PC-9 (cell line): ENCODE measurements around the gene CLVS2. TPM values are rescaled to one million over a fixed set of nuclear protein-coding genes. Genes with fewer than 3 reads are reported as not detected.

ENCODE experiments used
- BruUV-seq: library from RNA; stranded (reverse); fragments of 400-500 nt; replicated peaks from 2 replicates; lab custom pipeline; 2021; lab: Mats Ljungman, UMichigan
- CTCF ChIA-PET: fragments of 300-600 bp; sonication (Branson Sonifier 250); formaldehyde crosslinking; loops from one replicate; lab custom pipeline; 2022; ENCODE audit warnings: antibody characterized with exemption; lab: Charles Lee
- POLR2A ChIA-PET: fragments of 300-600 bp; sonication (Branson Sonifier 250); formaldehyde crosslinking; loops from one replicate; lab custom pipeline; 2022; ENCODE audit warnings: antibody characterized with exemption; ENCODE audit not compliant: unreplicated experiment; lab: Charles Lee
- DNase-seq, 2 experiments: peaks; one replicate each; pipeline versions ENCODE4 v3.0.0 to v3.0.0-alpha.2; 2015 to 2022; ENCODE audit warnings: mixed read lengths in 1 of 2
- H2AFZ ChIP-seq: fragments of 200-600 bp; sonication (generic); 2 replicates; pipeline ENCODE4 v1.8.1; 2017; ENCODE audit warnings: antibody characterized with exemption
- H3F3A ChIP-seq: fragments of 200-600 bp; sonication (generic); 2 replicates; pipeline ENCODE4 v1.8.1; 2017; ENCODE audit warnings: antibody characterized with exemption, mild to moderate bottlenecking, low read depth; ENCODE audit not compliant: insufficient read depth
- H3K27ac ChIP-seq: fragments of 200-600 bp; sonication (generic); 2 replicates; pipeline ENCODE4 v1.6.1; 2016; ENCODE audit warnings: mixed run types
- H3K27me3 ChIP-seq: fragments of 200-600 bp; sonication (generic); 2 replicates; pipeline ENCODE4 v1.6.1; 2016; ENCODE audit warnings: low read depth, mixed run types; ENCODE audit not compliant: insufficient read depth
- H3K36me3 ChIP-seq: fragments of 200-600 bp; sonication (generic); 2 replicates; pipeline ENCODE4 v1.6.1; 2016; ENCODE audit warnings: low read depth, mixed run types
- H3K4me1 ChIP-seq: fragments of 200-600 bp; sonication (generic); replicated peaks from 2 replicates; pipeline ENCODE4 v1.6.1; 2016; ENCODE audit warnings: mixed run types; ENCODE audit not compliant: insufficient read depth
- H3K4me2 ChIP-seq: fragments of 200-600 bp; sonication (generic); 2 replicates; pipeline ENCODE4 v1.6.1; 2017; ENCODE audit warnings: mixed run types
- H3K4me3 ChIP-seq: fragments of 200-600 bp; sonication (generic); 2 replicates; pipeline ENCODE4 v1.6.1; 2016; ENCODE audit warnings: mixed run types
- H3K79me2 ChIP-seq: fragments of 200-600 bp; sonication (generic); 2 replicates; pipeline ENCODE4 v1.6.1; 2017; ENCODE audit warnings: low read depth, mixed run types
- H3K9me2 ChIP-seq: fragments of 200-600 bp; sonication (generic); 2 replicates; pipeline ENCODE4 v1.8.1; 2017; ENCODE audit warnings: mild to moderate bottlenecking; ENCODE audit not compliant: insufficient read depth
- H3K9me3 ChIP-seq: fragments of 200-600 bp; sonication (generic); 2 replicates; pipeline ENCODE4 v1.8.1; 2016; ENCODE audit warnings: low read depth; ENCODE audit not compliant: insufficient read depth
- H4K20me1 ChIP-seq: fragments of 200-600 bp; sonication (generic); 2 replicates; pipeline ENCODE4 v1.8.1; 2017; ENCODE audit not compliant: insufficient read depth
- EZH2 ChIP-seq: fragments of 200-600 bp; sonication (generic); IDR thresholded peaks from 2 replicates; pipeline ENCODE4 v1.8.0; 2017; ENCODE audit warnings: antibody characterized with exemption, low read depth
- intact Hi-C: fragments of 100-400 bp; cut with micrococcal nuclease; formaldehyde crosslinking; loops from one replicate; pipeline ENCODE4 v1.10.0; 2022; ENCODE audit not compliant: unreplicated experiment
- total RNA-seq: library from RNA; stranded (reverse); gene quantifications from 2 replicates; pipeline ENCODE4 v1.2.3, GENCODE V29; 2021
- TF ChIP-seq, protein P1 (sequence below): fragments of 200-600 bp; sonication (generic); conservative IDR thresholded peaks from 2 replicates; pipeline ENCODE4 v1.6.1; 2017; ENCODE audit warnings: mixed run types, antibody characterized with exemption, mild to moderate bottlenecking, moderate library complexity

Gene CLVS2
- total RNA-seq, 1 experiment from 2014 or later, result not detected

GRCh38 chr6:123009059-123009458 is 13.0 kb downstream of the CLVS2 start:
- ChIA-PET POLR2A (no interaction called here), CTCF (no interaction called here)
- no peak for TF ChIP-seq EZH2
- TF ChIP-seq, protein P1, sequence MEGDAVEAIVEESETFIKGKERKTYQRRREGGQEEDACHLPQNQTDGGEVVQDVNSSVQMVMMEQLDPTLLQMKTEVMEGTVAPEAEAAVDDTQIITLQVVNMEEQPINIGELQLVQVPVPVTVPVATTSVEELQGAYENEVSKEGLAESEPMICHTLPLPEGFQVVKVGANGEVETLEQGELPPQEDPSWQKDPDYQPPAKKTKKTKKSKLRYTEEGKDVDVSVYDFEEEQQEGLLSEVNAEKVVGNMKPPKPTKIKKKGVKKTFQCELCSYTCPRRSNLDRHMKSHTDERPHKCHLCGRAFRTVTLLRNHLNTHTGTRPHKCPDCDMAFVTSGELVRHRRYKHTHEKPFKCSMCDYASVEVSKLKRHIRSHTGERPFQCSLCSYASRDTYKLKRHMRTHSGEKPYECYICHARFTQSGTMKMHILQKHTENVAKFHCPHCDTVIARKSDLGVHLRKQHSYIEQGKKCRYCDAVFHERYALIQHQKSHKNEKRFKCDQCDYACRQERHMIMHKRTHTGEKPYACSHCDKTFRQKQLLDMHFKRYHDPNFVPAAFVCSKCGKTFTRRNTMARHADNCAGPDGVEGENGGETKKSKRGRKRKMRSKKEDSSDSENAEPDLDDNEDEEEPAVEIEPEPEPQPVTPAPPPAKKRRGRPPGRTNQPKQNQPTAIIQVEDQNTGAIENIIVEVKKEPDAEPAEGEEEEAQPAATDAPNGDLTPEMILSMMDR, result no peak
- no peaks in the 10 kb centered on the region for H3K9me3 ChIP-seq
- H4K20me1 ChIP-seq, result no peaks in the 10 kb centered on the region
- no peak overlapping the region for H3K27ac ChIP-seq
- no peaks in the 10 kb centered on the region for H3K36me3 ChIP-seq
- H3K27me3 ChIP-seq, result no peaks in the 10 kb centered on the region
- H3K79me2 ChIP-seq, result no peaks in the 10 kb centered on the region
- BruUV-seq, result no TSS peak
- no peak overlapping the region for H3K4me2 ChIP-seq
- DNase-seq, result no peak
- intact Hi-C loops, result no loop called here
- no peak overlapping the region for H3K4me3 ChIP-seq
- H3F3A ChIP-seq, result no peaks in the 10 kb centered on the region
- peaks cover 3% of the 10 kb centered on the region; the same call in 1 of the 2 replicates for H3K9me2 ChIP-seq
- no peak overlapping the region for H2AFZ ChIP-seq
- no peaks in the 10 kb centered on the region for H3K4me1 ChIP-seq

DNA sequence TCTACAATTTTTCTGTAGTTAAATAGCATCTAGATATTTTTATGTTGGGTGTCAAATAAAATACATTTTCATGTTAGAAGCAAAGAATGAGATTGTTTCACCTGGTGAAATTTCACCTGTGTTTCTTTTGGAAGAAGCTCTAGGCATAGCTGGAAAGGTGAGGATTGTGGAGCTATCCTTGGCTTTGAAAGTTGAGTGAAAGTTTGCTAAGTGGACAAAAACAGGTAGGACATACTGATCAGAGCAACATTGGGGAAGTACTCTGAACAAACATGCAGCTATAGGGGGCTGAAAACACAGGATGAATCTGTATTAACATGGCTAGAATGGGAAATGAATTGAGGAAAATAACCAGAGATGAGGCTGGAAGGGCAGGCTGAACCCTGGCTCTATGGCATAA is 18.8 kb downstream of the CLVS2 start:
- BruUV-seq, result no TSS peak
- POLR2A ChIA-PET, result no interaction called here
- Histone ChIP-seq H4K20me1 (no peaks in the 10 kb centered on the region), H3K4me2 (no peak overlapping the region), H3K27ac (no peak overlapping the region), H3K79me2 (no peaks in the 10 kb centered on the region), H3F3A (no peaks in the 10 kb centered on the region), H3K4me1 (no peaks in the 10 kb centered on the region), H3K9me3 (no peaks in the 10 kb centered on the region), H2AFZ (no peak overlapping the region), H3K9me2 (peaks cover 4% of the 10 kb centered on the region; the same call in 1 of the 2 replicates), H3K4me3 (no peak overlapping the region), H3K27me3 (no peaks in the 10 kb centered on the region), H3K36me3 (no peaks in the 10 kb centered on the region)
- TF ChIP-seq, protein P1, result no peak
- TF ChIP-seq EZH2, result no peak
- no peak for DNase-seq
- intact Hi-C loops, result no loop called here
- CTCF ChIA-PET, result no interaction called here

GRCh38 chr6:123016431-123017103 is 20.5 kb downstream of the CLVS2 start:
- Histone ChIP-seq H4K20me1 (no peaks in the 10 kb centered on the region), H3K4me3 (no peak overlapping the region), H3K27me3 (no peaks in the 10 kb centered on the region), H3K9me2 (0 out of 2 replicates have a peak, but pooled peaks cover 4% of the 10 kb centered on the region), H3K36me3 (no peaks in the 10 kb centered on the region), H3K9me3 (no peaks in the 10 kb centered on the region), H3K27ac (no peak overlapping the region), H3K4me2 (no peak overlapping the region), H3K79me2 (no peaks in the 10 kb centered on the region), H3F3A (no peaks in the 10 kb centered on the region), H2AFZ (peak overlapping the region; percentile 37; the same call in 1 of the 2 replicates), H3K4me1 (no peaks in the 10 kb centered on the region)
- BruUV-seq, result no TSS peak
- no peak for DNase-seq
- TF ChIP-seq EZH2, result no peak
- TF ChIP-seq, protein P1, result no peak
- intact Hi-C loops, result no loop called here
- ChIA-PET POLR2A (no interaction called here), CTCF (no interaction called here)
